Esophagus mucosa (tissue), 1 donor: ENCODE results near the gene TMEM178B. TPM values are rescaled to one million over a fixed set of nuclear protein-coding genes. Genes with fewer than 3 reads are reported as not detected.
"Not testable (repeated sequence)": the region's sequence is repeated elsewhere in the genome, so short reads cannot be mapped to it uniquely, and the experiment has no call there.

Source experiments
- ATAC-seq: fragments of 200-7000 bp; cut with Tn5 transposase; one replicate; pipeline ENCODE4 v1.9.1; 2020
- total RNA-seq: library from RNA; stranded (reverse); gene quantifications from one replicate; pipeline ENCODE4 v1.2.4, GENCODE V29; 2023
- donor health status: DM: yes; HTN: yes; CAD: no.

The TMEM178B gene
- total RNA-seq, 1 donor from 2014 or later = 4.0 TPM

- no peak for ATAC-seq
These were observed 111.6 kb downstream of the TMEM178B start for GRCh38 chr7:141185369-141185967.

- ATAC-seq = no peak
These were observed 115.4 kb downstream of the TMEM178B start for GRCh38 chr7:141189231-141189630.

- ATAC-seq = no peak
These were observed 116.6 kb downstream of the TMEM178B start for GRCh38 chr7:141190495-141190894.

DNA sequence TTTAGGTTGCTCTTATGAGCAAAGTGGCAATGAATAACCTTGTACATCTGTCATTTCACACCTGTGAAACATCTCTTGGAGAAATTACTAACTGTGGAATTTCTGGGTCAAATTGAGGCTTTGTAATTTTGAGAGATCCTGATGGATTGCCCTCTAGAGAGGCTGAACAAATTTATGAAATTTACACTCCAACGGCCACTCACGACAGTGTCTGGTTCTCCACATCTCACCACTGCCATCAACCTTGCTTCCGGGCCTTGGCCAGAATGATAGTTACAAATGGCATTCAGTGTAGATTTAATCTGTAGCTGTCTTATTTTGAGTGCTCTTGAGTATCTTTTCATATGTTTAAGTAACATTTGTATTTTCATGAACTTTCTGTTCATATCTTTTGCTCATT lies 117.4 kb downstream of the TMEM178B start:
- ATAC-seq = no peak

- ATAC-seq = no peak
These were observed 119.2 kb downstream of the TMEM178B start for GRCh38 chr7:141193066-141193465.

DNA sequence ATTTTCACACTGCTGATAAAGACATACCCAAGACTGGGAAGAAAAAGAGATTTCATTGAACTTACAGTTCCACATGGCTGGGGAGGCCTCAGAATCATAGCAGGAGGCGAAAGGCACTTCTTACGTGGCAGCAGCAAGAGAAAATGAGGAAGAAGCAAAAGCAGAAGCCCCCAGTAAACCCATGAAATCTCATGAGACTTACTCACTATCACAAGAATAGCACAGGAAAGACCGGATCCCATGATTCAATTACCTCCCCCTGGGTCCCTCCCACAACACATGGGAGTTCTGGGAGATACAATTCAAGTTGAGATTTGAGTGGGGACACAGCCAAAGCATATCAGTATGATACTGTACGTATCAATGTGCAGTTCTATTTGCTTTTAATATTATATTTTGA lies 121.9 kb downstream of the TMEM178B start:
- not testable (repeated sequence) for ATAC-seq

GRCh38 chr7:141198194-141198958 lies 124.5 kb downstream of the TMEM178B start:
- no peak for ATAC-seq

GRCh38 chr7:141200191-141201108 lies 126.6 kb downstream of the TMEM178B start:
- ATAC-seq = no peak

- no peak for ATAC-seq
These were observed 127.5 kb downstream of the TMEM178B start for GRCh38 chr7:141201145-141201885.

- ATAC-seq = no peak
These were observed 128.7 kb downstream of the TMEM178B start for GRCh38 chr7:141202535-141202934.

DNA sequence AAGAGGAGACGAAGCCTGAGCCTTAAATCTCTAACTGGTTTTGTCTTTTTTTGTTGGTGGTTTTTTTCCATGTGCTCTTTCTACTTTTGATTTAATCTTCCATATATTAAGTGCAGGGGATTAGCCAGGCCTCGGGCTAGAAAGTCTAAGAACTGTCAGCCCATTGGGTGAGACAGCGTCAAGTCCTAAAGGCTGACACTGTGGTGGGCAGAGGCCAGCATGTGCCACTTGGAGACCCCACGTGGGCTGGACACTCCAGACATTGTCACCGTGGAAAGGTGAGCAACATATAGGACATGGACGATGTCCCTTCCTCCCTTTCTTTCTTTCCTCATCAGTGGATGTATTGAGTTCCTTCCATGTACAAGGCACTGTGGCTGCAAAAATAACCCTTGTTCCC lies 129.3 kb downstream of the TMEM178B start:
- no peak for ATAC-seq

DNA sequence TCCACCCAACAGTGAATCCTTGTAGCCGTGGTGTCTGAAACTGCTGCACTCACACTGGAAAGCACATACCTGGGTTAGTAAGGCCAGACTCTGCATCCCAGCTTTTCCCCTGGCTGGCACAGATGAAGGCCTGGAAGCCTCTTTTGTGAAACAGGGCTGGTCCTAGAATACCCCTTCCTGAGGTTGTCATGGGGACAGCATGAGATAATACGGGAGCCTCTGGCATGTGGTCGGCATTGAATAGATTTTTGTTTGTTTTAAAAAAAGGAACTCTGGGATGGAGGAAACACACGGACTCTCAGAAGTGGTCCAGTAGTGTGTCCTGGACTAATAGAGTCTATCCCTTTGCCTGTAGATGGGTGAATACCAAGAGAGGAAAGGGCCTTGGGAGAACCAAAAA lies 129.7 kb downstream of the TMEM178B start:
- no peak for ATAC-seq

GRCh38 chr7:141207661-141208060 lies 133.8 kb downstream of the TMEM178B start:
- ATAC-seq = no peak

DNA sequence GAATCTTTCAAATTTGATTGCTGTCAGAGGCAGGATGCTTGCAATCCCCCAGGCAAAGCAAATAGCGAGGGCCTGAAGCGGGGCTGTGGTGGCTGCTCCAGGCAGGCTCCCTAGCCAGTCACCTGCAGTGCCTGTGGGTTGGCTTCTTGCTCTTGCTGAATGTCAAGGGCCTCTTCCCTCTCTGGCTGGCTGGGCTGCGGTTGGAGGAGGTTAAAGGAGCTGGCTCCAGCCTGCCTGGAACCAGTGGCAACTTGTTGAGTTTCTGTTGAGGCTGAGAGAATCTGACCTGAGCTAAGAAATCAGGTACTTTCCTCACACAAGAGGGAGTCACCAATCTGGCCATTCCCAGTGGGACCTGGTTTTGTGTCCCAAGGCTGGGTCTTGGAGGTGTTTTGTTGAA lies 134.7 kb downstream of the TMEM178B start:
- ATAC-seq = peak; percentile 79

DNA sequence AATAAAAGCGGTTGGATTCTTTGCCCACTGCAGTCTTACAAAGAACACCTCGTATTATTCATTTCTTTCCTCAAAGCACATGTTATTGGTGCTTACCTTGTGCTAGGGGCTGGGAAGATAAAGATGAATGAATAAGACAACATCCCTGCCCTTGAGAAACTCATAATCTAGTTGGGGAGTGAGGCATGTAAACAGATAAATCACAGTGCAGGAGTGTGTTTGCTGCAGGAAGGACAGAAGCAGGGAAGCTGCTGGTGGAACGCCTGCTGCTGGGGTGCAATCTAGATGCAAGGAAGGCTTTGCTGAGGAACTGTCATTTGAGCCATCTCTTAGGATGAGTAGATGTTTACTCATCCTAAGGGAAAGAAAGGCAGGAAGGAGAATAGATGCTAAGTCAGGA lies 135.6 kb downstream of the TMEM178B start:
- ATAC-seq = no peak

DNA sequence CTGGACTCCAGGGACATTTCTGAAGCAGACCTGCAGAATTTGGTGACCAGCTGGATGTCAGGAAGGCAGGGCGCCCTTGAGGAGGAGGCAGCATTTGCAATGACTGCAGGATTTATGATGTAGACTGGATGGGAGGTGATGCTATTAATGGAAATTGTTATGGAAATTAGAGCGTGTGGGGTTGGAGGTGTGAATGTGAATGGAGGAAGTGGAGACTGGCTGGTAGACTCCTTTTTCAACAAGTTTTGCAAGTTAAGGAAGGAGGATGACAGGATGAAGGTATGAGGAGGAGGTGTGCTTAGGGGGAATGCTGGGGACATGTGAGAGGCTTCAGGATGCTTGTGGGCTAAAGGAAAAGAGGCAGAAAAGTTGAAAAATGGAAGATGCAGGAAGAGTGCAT lies 137.0 kb downstream of the TMEM178B start:
- no peak for ATAC-seq

GRCh38 chr7:141213226-141213625 lies 139.4 kb downstream of the TMEM178B start:
- ATAC-seq = no peak

DNA sequence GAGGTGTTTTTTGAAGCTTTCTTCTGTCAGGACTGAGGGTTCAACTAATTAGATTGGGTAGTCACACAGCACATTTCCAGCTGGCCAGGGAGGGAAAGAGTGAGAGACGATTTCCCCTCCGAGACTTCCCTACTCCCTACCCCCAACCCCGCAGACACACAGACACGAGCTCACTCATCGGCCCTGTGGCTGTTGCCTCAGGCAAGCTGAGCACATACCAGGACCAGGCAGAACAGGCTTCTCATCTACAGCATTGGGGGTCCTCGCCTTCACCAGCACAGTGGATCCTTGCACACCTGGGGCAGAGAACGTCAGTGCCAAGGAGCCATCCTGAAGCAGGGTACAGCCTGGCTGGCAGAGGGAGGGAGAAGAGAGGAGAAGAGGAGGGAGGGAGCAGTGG lies 144.1 kb downstream of the TMEM178B start:
- no peak for ATAC-seq

GRCh38 chr7:141218941-141219340 lies 145.1 kb downstream of the TMEM178B start:
- ATAC-seq = no peak

- no peak for ATAC-seq
These were observed 146.5 kb downstream of the TMEM178B start for GRCh38 chr7:141220263-141220880.

- no peak for ATAC-seq
These were observed 147.2 kb downstream of the TMEM178B start for GRCh38 chr7:141221007-141221612.
